Hepatocyte (in vitro differentiated cells): ENCODE results near the gene TRIM3. TPM values are rescaled to one million over a fixed set of nuclear protein-coding genes. Genes with fewer than 3 reads are reported as not detected.

Experiments
- DNase-seq: peaks from one replicate; pipeline ENCODE4 v3.0.0-alpha.2; 2016; ENCODE audit warnings: low spot score
- H2AFZ ChIP-seq: fragments of 200-600 bp; sonication (generic); 2 replicates; pipeline ENCODE4 v1.6.0; 2016; ENCODE audit warnings: antibody characterized with exemption, mild to moderate bottlenecking
- H3K27ac ChIP-seq: fragments of 200-600 bp; sonication (generic); 2 replicates; pipeline ENCODE4 v1.5.1; 2016; ENCODE audit warnings: mild to moderate bottlenecking
- H3K27me3 ChIP-seq: fragments of 200-600 bp; sonication (generic); 2 replicates; pipeline ENCODE4 v1.6.1; 2016
- H3K36me3 ChIP-seq: fragments of 200-600 bp; sonication (generic); replicated peaks from 2 replicates; pipeline ENCODE4 v1.5.1; 2016; ENCODE audit warnings: low read depth; ENCODE audit not compliant: insufficient read depth
- H3K4me1 ChIP-seq: fragments of 200-600 bp; sonication (generic); 2 replicates; pipeline ENCODE4 v1.5.1; 2016; ENCODE audit warnings: mild to moderate bottlenecking, moderate library complexity; ENCODE audit not compliant: insufficient read depth
- H3K4me2 ChIP-seq: fragments of 200-600 bp; sonication (generic); 2 replicates; pipeline ENCODE4 v1.6.0; 2016
- H3K4me3 ChIP-seq: fragments of 200-600 bp; sonication (generic); 2 replicates; pipeline ENCODE4 v1.5.1; 2016; ENCODE audit warnings: mild to moderate bottlenecking
- H3K79me2 ChIP-seq: fragments of 200-600 bp; sonication (generic); 2 replicates; pipeline ENCODE4 v1.6.0; 2017; ENCODE audit warnings: mild to moderate bottlenecking
- H3K9me2 ChIP-seq: fragments of 200-600 bp; sonication (generic); replicated peaks from 2 replicates; pipeline ENCODE4 v1.6.0; 2017; ENCODE audit warnings: mild to moderate bottlenecking; ENCODE audit not compliant: insufficient read depth
- H3K9me3 ChIP-seq: fragments of 200-600 bp; sonication (generic); 2 replicates; pipeline ENCODE4 v1.5.1; 2016; ENCODE audit warnings: low read depth, mild to moderate bottlenecking
- H4K20me1 ChIP-seq: fragments of 200-600 bp; sonication (generic); 2 replicates; pipeline ENCODE4 v1.6.0; 2016; ENCODE audit warnings: mild to moderate bottlenecking; ENCODE audit not compliant: insufficient read depth, poor library complexity, severe bottlenecking
- EZH2 ChIP-seq: fragments of 200-600 bp; sonication (generic); IDR thresholded peaks from 2 replicates; pipeline ENCODE4 v1.6.1; 2016; ENCODE audit warnings: antibody characterized with exemption, mild to moderate bottlenecking, borderline replicate concordance
- EZH2phosphoT487 ChIP-seq: fragments of 200-600 bp; sonication (generic); IDR thresholded peaks from one replicate; pipeline ENCODE4 v1.6.1; 2018; ENCODE audit warnings: antibody characterized with exemption, mild to moderate bottlenecking, low read depth, moderate library complexity; ENCODE audit not compliant: unreplicated experiment, severe bottlenecking
- WGBS: methylation state at CpG from one replicate; pipeline ENCODE4 v1.1.6; 2016; ENCODE audit warnings: low lambda C conversion rate; ENCODE audit errors: missing lambda C conversion rate; 5-methylcytosine and 5-hydroxymethylcytosine counted together
- polyA plus RNA-seq: library from polyadenylated mRNA; unstranded; fragments of >200 nt; fragmentation: Nextera tagmentation; extraction: Ambion mirVana; gene quantifications from 2 replicates; pipeline ENCODE4 v1.2.1, GENCODE V29; 2016
- total RNA-seq: library from RNA; depleted of rRNA; stranded (reverse); fragments of >200 nt; gene quantifications from 2 replicates; pipeline ENCODE4 v1.2.3, GENCODE V29; 2014
- TF ChIP-seq, protein P1 (sequence below): fragments of 200-600 bp; sonication (generic); IDR thresholded peaks from 2 replicates; pipeline ENCODE4 v1.5.1; 2016; ENCODE audit warnings: antibody characterized with exemption, mild to moderate bottlenecking; ENCODE audit not compliant: poor library complexity

Gene TRIM3
- total and polyA plus RNA-seq, 2 experiments from 2014 or later = 26.2 to 35.5 TPM

DNA sequence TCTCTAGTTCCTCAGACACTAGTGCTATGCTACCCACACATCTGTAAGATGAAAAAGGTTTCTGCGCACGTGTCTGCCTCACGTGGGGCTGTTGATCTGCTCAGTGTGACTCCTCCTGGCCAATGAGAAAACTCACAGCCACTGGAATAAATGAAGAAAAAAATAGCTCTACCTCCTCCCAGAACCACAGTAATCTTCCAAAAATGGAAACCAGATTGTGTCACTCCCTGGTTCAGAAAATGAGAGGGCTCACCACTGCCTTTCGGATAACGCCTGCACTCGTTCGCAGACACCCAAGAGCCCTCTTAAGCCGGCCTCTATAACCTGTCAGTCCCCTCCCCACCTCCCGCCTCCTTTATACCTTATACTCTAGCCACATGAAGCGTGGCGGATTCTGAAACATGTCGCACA, 59.9 kb downstream of the TRIM3 start:
- no peaks in the 10 kb centered on the region for H3K9me3 ChIP-seq

DNA sequence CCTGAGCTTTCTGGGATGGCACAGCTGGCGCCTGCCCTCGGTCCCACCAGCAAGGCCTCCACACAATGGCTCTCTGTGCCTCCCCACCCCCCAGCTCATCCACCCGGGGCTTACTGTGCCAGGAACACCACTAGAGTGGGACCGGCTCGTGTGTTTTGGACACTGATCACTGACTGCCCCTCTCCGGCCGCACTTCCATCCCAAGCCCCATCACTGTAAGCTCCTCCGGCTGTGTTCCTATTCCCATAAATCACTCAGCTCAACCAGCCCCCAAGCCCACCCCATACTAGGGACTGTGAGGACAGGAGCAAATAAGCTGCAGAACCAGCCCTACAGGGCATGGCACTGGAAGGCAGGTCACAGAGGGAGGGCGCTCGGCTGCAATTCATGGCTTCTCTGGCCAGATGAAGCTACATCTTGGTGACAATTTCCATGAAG, 62.1 kb downstream of the TRIM3 start:
- no peak for DNase-seq
- H3K4me3 ChIP-seq = no peak overlapping the region
- no peak overlapping the region for H2AFZ ChIP-seq
- no peaks in the 10 kb centered on the region for H3K27me3 ChIP-seq
- no peaks in the 10 kb centered on the region for H4K20me1 ChIP-seq
- TF ChIP-seq, protein P1, sequence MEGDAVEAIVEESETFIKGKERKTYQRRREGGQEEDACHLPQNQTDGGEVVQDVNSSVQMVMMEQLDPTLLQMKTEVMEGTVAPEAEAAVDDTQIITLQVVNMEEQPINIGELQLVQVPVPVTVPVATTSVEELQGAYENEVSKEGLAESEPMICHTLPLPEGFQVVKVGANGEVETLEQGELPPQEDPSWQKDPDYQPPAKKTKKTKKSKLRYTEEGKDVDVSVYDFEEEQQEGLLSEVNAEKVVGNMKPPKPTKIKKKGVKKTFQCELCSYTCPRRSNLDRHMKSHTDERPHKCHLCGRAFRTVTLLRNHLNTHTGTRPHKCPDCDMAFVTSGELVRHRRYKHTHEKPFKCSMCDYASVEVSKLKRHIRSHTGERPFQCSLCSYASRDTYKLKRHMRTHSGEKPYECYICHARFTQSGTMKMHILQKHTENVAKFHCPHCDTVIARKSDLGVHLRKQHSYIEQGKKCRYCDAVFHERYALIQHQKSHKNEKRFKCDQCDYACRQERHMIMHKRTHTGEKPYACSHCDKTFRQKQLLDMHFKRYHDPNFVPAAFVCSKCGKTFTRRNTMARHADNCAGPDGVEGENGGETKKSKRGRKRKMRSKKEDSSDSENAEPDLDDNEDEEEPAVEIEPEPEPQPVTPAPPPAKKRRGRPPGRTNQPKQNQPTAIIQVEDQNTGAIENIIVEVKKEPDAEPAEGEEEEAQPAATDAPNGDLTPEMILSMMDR = no peak
- TF ChIP-seq EZH2 = no peak
- no peak for TF ChIP-seq EZH2phosphoT487
- H3K9me3 ChIP-seq = no peaks in the 10 kb centered on the region
- no peaks in the 10 kb centered on the region for H3K4me1 ChIP-seq
- no peak overlapping the region for H3K27ac ChIP-seq
- no peaks in the 10 kb centered on the region for H3K36me3 ChIP-seq
- H3K9me2 ChIP-seq = no peaks in the 10 kb centered on the region
- peaks cover 39% of the 10 kb centered on the region for H3K79me2 ChIP-seq
- H3K4me2 ChIP-seq = no peak overlapping the region
- WGBS = 94% methylated on average over 10 of the region's 10 CpGs

More for the DNA sequence above, 59.9 kb downstream of the TRIM3 start:
- Histone ChIP-seq H3K27me3 (no peaks in the 10 kb centered on the region), H3K4me2 (peak overlapping the region; percentile 51), H3K36me3 (no peaks in the 10 kb centered on the region), H4K20me1 (no peaks in the 10 kb centered on the region), H3K4me3 (no peak overlapping the region), H2AFZ (no peak overlapping the region), H3K4me1 (peaks cover 6% of the 10 kb centered on the region), H3K79me2 (peaks cover 55% of the 10 kb centered on the region), H3K27ac (peak overlapping the region; percentile 66), H3K9me2 (no peaks in the 10 kb centered on the region)
- no peak for DNase-seq
- TF ChIP-seq, protein P1 = no peak
- TF ChIP-seq EZH2 (no peak), EZH2phosphoT487 (no peak)
- WGBS = 78% methylated on average over 12 of the region's 12 CpGs

DNA sequence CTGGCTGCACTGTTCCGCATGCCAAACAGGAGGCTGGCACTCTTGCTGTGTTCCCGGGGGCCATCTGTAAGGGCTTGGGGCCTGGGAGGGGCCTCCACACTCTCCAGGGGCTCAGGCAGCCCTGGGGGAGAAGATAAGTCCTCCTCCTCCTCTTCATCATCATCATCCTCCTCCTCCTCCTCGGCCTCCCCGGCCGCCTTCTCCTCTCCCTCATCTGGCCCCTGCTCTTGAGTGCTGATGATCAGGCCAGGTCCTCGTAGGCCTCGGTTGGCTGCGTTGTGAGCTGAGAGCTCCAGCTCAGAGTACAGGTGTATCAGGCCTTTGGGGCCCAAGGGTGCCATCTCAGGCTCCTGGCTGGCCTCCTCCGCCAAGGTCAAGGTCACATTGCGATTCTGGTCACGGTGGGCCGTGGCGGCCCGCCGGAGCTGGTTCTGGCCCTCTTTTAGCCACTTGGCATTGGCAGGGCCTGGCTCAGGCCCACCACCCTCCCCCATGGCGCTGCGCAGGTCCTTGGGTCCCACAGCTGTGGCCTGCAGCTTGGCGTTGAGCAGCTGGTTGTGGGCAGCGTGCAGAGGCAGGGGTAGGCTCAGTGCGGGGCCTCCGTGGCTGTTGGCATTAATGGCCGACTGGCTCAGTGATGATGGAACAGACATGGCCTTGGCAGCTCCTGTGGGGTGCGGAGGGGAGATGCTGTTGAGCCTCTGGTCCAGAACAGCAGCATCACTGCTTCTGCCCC, 62.9 kb downstream of the TRIM3 start:
- H3K9me3 ChIP-seq = no peaks in the 10 kb centered on the region
- no peaks in the 10 kb centered on the region for H4K20me1 ChIP-seq
- H3K4me3 ChIP-seq = no peak overlapping the region
- no peaks in the 10 kb centered on the region for H3K36me3 ChIP-seq
- TF ChIP-seq, protein P1 = no peak
- TF ChIP-seq EZH2phosphoT487 (no peak), EZH2 (no peak)
- peaks cover 32% of the 10 kb centered on the region for H3K79me2 ChIP-seq
- no peaks in the 10 kb centered on the region for H3K9me2 ChIP-seq
- no peak overlapping the region for H3K4me2 ChIP-seq
- DNase-seq = no peak
- peaks cover 1% of the 10 kb centered on the region for H3K4me1 ChIP-seq
- H2AFZ ChIP-seq = no peak overlapping the region
- 97% methylated on average over 23 of the region's 23 CpGs for WGBS
- H3K27me3 ChIP-seq = no peaks in the 10 kb centered on the region
- H3K27ac ChIP-seq = no peak overlapping the region
